ENCODE results near the gene PIP4K2C.

DNA sequence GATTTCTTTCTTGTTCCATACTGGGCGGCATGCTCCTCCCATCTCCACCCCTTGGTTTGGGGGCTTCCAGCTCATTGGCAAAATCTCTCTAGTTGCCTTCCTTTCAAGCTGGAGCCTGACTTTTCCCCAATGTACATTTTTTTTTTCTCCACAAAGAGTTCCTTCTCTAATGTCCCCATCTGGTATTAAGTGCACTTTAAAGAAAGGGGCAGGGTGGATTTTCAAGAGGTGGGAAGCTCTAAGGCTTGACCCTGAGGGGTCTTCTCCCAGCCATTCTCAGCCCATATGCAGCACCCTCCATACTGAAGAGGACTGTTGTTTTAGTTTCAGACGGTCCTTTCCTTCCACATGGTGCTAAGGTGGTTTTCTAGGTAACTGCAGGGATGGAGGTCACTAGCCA is 5.8 kb upstream of the PIP4K2C start:
- TF ChIP-seq, protein P1, sequence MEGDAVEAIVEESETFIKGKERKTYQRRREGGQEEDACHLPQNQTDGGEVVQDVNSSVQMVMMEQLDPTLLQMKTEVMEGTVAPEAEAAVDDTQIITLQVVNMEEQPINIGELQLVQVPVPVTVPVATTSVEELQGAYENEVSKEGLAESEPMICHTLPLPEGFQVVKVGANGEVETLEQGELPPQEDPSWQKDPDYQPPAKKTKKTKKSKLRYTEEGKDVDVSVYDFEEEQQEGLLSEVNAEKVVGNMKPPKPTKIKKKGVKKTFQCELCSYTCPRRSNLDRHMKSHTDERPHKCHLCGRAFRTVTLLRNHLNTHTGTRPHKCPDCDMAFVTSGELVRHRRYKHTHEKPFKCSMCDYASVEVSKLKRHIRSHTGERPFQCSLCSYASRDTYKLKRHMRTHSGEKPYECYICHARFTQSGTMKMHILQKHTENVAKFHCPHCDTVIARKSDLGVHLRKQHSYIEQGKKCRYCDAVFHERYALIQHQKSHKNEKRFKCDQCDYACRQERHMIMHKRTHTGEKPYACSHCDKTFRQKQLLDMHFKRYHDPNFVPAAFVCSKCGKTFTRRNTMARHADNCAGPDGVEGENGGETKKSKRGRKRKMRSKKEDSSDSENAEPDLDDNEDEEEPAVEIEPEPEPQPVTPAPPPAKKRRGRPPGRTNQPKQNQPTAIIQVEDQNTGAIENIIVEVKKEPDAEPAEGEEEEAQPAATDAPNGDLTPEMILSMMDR (IDR thresholded peaks at IDR 0.05; ENCODE audit: low read length) = no peak
- TF ChIP-seq EZH2 (optimal IDR thresholded peaks at IDR 0.05; ENCODE audit: low read depth, low read length) = no peak

All from MM.1S (cell line).